GM19372 (cell line): ENCODE results near the gene TMPRSS11B.
"Not testable (repeated sequence)": the region's sequence is repeated elsewhere in the genome, so short reads cannot be mapped to it uniquely, and the experiment has no call there.

Experiments
- ATAC-seq: cut with Tn5 transposase; IDR thresholded peaks from one replicate; pipeline ENCODE4 v1.9.1; 2021; ENCODE audit warnings: mild to moderate bottlenecking, low read depth, moderate library complexity; ENCODE audit not compliant: unreplicated experiment

TMPRSS11B gene

GRCh38 chr4:68245594-68245993 is at the start of gene TMPRSS11B:
TSS of gene TMPRSS11B (minus strand) at chr4:68245694. CDS start at chr4:68245558, 136 bp downstream.
- ATAC-seq: no peak

DNA sequence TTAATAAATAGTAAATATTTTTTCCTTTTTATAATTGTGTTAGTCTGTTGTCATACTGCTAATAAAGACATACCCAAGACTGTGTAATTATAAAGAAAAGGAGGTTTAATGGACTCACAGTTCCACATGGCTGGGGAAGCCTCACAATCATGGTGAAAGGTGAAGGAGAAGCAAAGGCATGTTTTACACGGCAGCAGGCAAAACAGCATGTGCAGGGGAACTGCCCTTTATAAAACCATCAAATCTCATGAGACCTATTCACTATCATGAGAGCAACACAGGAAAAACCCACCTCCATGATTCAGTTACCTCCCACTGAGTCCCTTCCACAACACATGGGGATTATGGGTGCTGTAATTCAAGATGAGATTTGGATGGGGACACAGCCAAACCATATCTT is 45.8 kb upstream of the TMPRSS11B start:
- no peak for ATAC-seq

- ATAC-seq: no peak
Measured at GRCh38 chr4:68288393-68288740, 42.9 kb upstream of the TMPRSS11B start.

GRCh38 chr4:68287704-68288392 is 42.4 kb upstream of the TMPRSS11B start:
- ATAC-seq: no peak

GRCh38 chr4:68283714-68284113 is 38.2 kb upstream of the TMPRSS11B start:
- no peak for ATAC-seq

GRCh38 chr4:68283095-68283494 is 37.6 kb upstream of the TMPRSS11B start:
- ATAC-seq: no peak

DNA sequence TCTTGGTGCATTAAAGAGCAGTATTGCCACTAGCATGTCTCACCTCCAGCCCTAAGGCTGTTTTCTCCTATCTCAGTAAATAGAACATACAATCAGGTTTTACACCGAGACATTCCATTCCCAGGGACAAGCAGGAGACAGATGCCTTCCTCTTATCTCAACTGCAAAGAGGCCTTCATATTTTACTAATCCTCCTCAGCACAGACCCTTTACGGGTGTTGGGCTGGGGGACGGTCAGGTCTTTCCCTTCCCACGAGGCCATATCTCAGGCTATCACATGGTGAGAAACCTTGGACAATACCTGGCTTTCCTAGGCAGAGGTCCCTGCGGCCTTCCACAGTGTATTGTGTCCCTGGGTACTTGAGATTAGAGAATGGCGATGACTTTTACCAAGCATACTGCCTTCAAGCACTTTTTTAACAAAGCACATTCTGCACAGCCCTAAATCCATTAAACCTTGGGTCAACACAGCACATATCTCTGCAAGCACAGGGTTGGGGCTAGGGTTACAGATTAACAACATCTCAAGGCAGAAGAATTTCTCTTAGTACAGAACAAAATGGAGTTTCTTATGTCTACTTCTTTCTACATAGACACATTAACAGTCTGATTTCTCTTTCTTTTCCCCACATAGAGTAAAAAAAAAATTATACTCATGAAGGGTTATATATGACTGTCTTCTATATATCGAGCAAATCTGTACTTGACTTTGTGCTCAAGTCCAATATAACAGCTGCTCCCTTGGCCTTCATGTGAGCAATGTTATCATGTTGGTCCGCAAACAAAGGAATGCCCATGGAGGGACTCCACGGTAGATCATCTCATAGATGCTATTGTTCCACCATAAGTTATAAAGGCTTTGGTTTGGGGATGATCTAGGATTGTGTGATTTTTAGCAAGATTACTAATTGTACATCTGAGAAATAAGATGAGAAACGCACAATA is 36.6 kb upstream of the TMPRSS11B start:
- ATAC-seq: not testable (repeated sequence)

- no peak for ATAC-seq
Measured at GRCh38 chr4:68278029-68278428, 32.5 kb upstream of the TMPRSS11B start.

DNA sequence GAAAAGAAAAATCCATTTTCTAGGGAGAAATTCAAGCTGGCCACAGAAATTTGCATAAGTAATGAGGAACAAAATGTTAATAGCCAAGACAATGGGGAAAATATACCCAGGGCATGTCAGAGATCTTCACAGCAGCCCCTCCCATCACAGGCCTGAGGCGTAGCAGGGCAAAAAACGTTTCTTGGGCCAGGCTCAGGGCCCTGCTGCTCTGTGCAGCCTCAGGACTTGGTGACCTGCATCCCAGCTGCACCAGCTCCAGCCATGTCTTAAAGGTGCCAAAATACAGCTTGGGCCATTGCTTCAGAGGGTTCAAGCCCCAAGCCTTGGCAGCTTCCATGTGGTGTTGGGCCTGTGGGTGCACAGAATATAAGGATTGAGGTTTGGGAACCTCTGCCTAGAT is 32.1 kb upstream of the TMPRSS11B start:
- no peak for ATAC-seq

DNA sequence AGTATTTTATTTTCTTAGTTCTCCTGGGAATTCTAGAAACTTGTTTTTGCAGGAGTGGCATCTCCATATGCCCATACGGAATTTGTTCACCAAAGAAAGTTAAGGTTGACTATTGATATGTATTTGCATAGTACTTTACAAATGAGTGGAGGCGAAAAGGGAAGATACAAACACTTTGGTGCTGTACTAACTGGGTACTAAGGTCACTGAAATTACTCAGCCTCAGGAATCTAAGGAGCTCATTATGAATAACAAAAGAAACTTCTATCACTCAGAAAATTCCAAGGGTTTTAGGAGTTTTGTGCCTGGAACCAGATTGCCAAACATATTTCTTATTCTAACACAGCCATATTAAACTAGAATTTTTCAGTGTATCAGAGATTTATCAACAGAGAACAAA is 27.4 kb upstream of the TMPRSS11B start:
- ATAC-seq: no peak

- peak; percentile 34 for ATAC-seq
Measured at GRCh38 chr4:68272380-68272779, 26.9 kb upstream of the TMPRSS11B start.

DNA sequence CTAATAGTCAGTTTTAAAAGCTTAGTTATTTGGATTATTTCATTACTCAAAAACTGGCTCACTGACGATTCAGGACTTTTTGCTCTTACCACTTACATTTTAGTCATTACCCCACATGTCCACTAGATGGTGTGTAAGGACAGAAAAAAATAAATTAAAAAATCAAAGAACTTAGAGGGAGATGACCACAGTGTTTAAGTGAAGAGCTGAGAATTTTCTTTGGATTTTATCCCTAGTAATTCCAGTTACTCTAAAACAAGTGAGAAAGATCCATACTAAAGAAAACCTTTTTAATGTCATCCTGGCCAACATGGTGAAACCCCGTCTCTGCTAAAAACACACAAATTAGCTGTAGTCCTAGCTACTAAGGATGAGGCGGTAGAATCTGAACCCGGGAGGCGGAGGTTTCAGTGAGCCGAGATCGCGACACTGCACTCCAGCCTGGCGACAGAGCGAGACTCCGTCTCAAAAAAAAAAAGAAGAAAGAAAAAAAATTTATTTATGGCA is 26.4 kb upstream of the TMPRSS11B start:
- ATAC-seq: peak; percentile 69

GRCh38 chr4:68267433-68267944 is 22.0 kb upstream of the TMPRSS11B start:
- ATAC-seq: no peak

DNA sequence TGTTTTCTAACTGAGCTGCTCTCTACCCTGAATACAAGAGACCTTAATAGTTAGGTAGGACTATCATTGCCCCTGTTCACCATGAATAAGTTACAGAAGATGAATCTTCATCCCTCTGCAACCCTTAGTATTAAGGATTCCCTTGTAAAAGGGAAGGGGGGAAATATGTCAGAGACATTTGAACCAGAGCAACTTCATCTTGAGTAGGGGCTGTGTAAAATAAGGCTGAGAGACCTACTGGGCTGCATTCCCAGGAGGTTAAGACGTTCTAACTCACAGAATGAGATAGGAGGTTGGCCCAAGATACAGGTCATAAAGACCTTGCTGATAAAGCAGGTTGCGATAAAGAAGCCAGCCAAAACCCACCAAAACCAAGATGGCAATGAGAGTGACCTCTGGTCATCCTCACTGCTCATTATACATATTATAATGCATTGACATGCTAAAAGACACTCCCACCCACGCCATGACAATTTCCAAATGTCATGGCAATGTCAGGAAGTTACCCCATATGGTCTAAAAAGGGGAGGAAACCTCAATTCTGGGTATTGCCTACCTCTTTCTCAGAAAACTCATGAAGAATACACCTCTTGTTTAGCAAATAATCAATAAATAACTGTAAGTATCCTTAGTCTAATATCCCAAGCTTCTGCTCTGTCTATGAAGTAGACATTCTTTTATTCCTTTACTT is 19.5 kb upstream of the TMPRSS11B start:
- ATAC-seq: no peak

DNA sequence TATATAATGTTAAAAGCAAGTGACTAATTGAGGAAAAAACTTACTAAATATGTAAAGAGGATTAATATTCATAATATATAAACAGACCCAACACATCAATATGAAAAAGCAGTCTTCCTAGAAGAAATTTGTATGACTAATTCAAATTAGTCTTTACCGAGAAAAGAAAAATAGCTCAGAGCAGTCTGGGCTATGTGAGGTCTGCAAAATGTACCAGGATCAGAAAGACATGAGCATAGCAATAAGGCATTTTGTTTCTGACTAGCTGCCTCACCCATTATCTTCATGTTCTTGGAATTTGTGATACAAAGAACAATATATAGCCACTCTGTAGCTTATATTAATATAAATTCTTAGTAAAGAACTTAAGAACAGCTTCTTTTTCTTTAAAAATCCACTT is 13.7 kb upstream of the TMPRSS11B start:
- no peak for ATAC-seq

DNA sequence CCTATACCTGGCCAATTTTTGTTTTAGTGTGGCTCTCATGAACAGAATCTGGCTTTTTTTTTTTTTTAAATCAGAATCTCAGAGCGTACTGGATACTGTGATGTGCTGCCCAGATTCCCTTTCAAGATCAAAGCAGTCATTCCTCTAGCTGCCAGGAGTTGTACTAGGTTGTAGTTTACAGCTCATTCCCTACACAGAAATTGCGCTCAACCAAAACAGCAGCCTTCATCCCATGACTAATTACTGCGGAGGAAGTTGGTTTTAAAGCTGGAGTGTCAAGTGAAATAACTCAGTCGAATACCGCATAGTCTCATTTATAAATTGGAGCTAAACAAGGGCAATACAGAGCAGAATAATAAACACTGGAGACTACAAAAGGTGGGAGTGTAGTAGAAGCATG is 12.2 kb upstream of the TMPRSS11B start:
- no peak for ATAC-seq

GRCh38 chr4:68256284-68256683 is 10.8 kb upstream of the TMPRSS11B start:
- no peak for ATAC-seq

GRCh38 chr4:68250151-68250930 is 4.8 kb upstream of the TMPRSS11B start:
- ATAC-seq: no peak

- ATAC-seq: peak; percentile 87
Measured at GRCh38 chr4:68249434-68249833, 3.9 kb upstream of the TMPRSS11B start.

- no peak for ATAC-seq
Measured at GRCh38 chr4:68240620-68241019, 4.9 kb downstream of the TMPRSS11B start.
